MM.1S (cell line): ENCODE data around the gene GALNT4.

Experiments used
- DNase-seq: peaks from one replicate; pipeline ENCODE4 v3.0.0-alpha.2; 2015
- H2AFZ ChIP-seq: fragments of 300-600 bp; sonication (generic); 2 replicates; pipeline ENCODE4 v1.6.0; 2016; ENCODE audit warnings: antibody characterized with exemption, low read length
- H3F3A ChIP-seq: fragments of 300-600 bp; sonication (generic); 2 replicates; pipeline ENCODE4 v1.6.1; 2016; ENCODE audit warnings: mild to moderate bottlenecking, antibody characterized with exemption, low read length, moderate library complexity, mixed read lengths; ENCODE audit not compliant: insufficient read depth
- H3K27ac ChIP-seq: fragments of 300-600 bp; sonication (generic); 2 replicates; pipeline ENCODE4 v1.5.1; 2016; ENCODE audit warnings: mild to moderate bottlenecking, low read length
- H3K27me3 ChIP-seq: fragments of 300-600 bp; sonication (generic); replicated peaks from 2 replicates; pipeline ENCODE4 v1.6.0; 2016; ENCODE audit warnings: low read length; ENCODE audit not compliant: insufficient read depth
- H3K36me3 ChIP-seq: fragments of 300-600 bp; sonication (generic); replicated peaks from 2 replicates; pipeline ENCODE4 v1.6.1; 2016; ENCODE audit warnings: mild to moderate bottlenecking, low read length, mixed read lengths; ENCODE audit not compliant: insufficient read depth
- H3K4me1 ChIP-seq: fragments of 300-600 bp; sonication (generic); 2 replicates; pipeline ENCODE4 v1.6.1; 2016; ENCODE audit warnings: low read length, mixed read lengths
- H3K4me2 ChIP-seq: fragments of 300-600 bp; sonication (generic); 2 replicates; pipeline ENCODE4 v1.6.0; 2016; ENCODE audit warnings: low read depth, low read length
- H3K4me3 ChIP-seq: fragments of 300-600 bp; sonication (generic); 2 replicates; pipeline ENCODE4 v1.5.1; 2016; ENCODE audit warnings: low read length, mixed read lengths
- H3K79me2 ChIP-seq: fragments of 300-600 bp; sonication (generic); 2 replicates; pipeline ENCODE4 v1.6.1; 2016; ENCODE audit warnings: mixed run types, low read length, mixed read lengths
- H3K9ac ChIP-seq: fragments of 300-600 bp; sonication (generic); 2 replicates; pipeline ENCODE4 v1.6.1; 2016; ENCODE audit warnings: low read length, mixed read lengths
- H3K9me2 ChIP-seq: fragments of 300-600 bp; sonication (generic); replicated peaks from 2 replicates; pipeline ENCODE4 v1.6.1; 2016; ENCODE audit warnings: mild to moderate bottlenecking, low read length, mixed read lengths; ENCODE audit not compliant: insufficient read depth
- H3K9me3 ChIP-seq: fragments of 300-600 bp; sonication (generic); replicated peaks from 2 replicates; pipeline ENCODE4 v1.6.1; 2016; ENCODE audit warnings: mild to moderate bottlenecking, low read length, mixed read lengths; ENCODE audit not compliant: insufficient read depth
- H4K20me1 ChIP-seq: fragments of 300-600 bp; sonication (generic); 2 replicates; pipeline ENCODE4 v1.6.1; 2016; ENCODE audit warnings: mild to moderate bottlenecking, low read length, moderate library complexity, mixed read lengths; ENCODE audit not compliant: insufficient read depth
- EZH2 ChIP-seq: fragments of 300-600 bp; sonication (generic); optimal IDR thresholded peaks from 2 replicates; pipeline ENCODE3; 2017; ENCODE audit warnings: low read depth, mild to moderate bottlenecking, antibody characterized with exemption, low read length, mixed read lengths
- EZH2phosphoT487 ChIP-seq: fragments of 300-600 bp; sonication (generic); IDR thresholded peaks from 2 replicates; pipeline ENCODE4 v1.6.1; 2018; ENCODE audit warnings: antibody characterized with exemption, low read length
- TF ChIP-seq, protein P1 (sequence below): fragments of 300-600 bp; sonication (generic); IDR thresholded peaks from 2 replicates; pipeline ENCODE4 v1.5.1; 2016; ENCODE audit warnings: antibody characterized with exemption, low read length, mixed read lengths

Gene GALNT4

DNA sequence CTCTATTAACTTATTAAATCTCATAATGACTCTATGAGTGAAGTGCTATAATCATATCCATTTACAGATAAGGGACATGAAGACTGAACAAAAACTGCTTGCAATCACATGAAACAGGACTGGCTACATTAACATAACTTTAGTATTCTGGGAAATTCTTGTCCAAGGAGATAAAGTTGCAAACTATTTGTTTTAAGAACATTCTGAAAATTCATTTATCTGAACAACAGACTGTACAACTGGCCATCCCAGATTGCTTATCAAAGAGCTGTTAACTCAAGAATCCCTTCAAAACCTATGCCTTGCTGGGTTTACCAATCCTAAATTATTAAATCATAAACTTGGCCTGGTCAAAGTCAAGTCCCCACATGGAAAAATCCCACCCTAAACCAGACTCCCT, 40.4 kb upstream of the GALNT4 start:
- TF ChIP-seq, protein P1, sequence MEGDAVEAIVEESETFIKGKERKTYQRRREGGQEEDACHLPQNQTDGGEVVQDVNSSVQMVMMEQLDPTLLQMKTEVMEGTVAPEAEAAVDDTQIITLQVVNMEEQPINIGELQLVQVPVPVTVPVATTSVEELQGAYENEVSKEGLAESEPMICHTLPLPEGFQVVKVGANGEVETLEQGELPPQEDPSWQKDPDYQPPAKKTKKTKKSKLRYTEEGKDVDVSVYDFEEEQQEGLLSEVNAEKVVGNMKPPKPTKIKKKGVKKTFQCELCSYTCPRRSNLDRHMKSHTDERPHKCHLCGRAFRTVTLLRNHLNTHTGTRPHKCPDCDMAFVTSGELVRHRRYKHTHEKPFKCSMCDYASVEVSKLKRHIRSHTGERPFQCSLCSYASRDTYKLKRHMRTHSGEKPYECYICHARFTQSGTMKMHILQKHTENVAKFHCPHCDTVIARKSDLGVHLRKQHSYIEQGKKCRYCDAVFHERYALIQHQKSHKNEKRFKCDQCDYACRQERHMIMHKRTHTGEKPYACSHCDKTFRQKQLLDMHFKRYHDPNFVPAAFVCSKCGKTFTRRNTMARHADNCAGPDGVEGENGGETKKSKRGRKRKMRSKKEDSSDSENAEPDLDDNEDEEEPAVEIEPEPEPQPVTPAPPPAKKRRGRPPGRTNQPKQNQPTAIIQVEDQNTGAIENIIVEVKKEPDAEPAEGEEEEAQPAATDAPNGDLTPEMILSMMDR: no peak
- TF ChIP-seq EZH2 (no peak), EZH2phosphoT487 (no peak)
- no peaks in the 10 kb centered on the region for H4K20me1 ChIP-seq
- H3K9ac ChIP-seq: no peak overlapping the region
- no peak overlapping the region for H2AFZ ChIP-seq
- DNase-seq: no peak
- no peaks in the 10 kb centered on the region for H3K9me3 ChIP-seq
- H3K36me3 ChIP-seq: no peaks in the 10 kb centered on the region
- H3K9me2 ChIP-seq: no peaks in the 10 kb centered on the region
- H3F3A ChIP-seq: no peaks in the 10 kb centered on the region
- no peaks in the 10 kb centered on the region for H3K79me2 ChIP-seq
- no peaks in the 10 kb centered on the region for H3K27me3 ChIP-seq
- no peak overlapping the region for H3K4me3 ChIP-seq
- H3K4me2 ChIP-seq: no peak overlapping the region
- H3K27ac ChIP-seq: no peak overlapping the region
- H3K4me1 ChIP-seq: no peaks in the 10 kb centered on the region

DNA sequence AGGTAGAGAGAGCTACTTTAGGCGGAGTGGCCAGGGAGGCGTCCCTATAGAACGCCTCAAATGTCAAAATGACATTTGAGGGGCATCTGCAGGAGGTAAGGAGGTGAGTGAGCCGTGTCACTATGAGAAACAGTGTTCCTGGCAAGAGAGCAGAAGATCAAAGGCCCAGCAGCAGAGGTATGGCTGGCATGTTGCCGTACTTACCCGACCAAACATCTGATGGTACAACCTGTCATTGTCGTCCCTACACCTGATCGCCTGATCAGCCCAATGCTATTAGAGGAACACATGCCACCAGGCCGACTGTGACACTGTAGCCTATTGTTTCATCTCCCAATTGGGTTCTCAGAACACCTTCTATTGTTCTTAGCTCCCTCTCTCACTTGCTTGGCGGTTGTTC, 35.2 kb upstream of the GALNT4 start:
- Histone ChIP-seq H3K79me2 (no peaks in the 10 kb centered on the region), H3K9ac (no peak overlapping the region), H3K27me3 (no peaks in the 10 kb centered on the region), H3K27ac (no peak overlapping the region), H3K4me3 (no peak overlapping the region), H3K4me1 (no peaks in the 10 kb centered on the region), H2AFZ (no peak overlapping the region), H3K36me3 (no peaks in the 10 kb centered on the region), H4K20me1 (no peaks in the 10 kb centered on the region), H3F3A (no peaks in the 10 kb centered on the region), H3K9me3 (no peaks in the 10 kb centered on the region), H3K4me2 (no peak overlapping the region), H3K9me2 (no peaks in the 10 kb centered on the region)
- TF ChIP-seq EZH2 (no peak), EZH2phosphoT487 (no peak)
- TF ChIP-seq, protein P1: no peak
- DNase-seq: no peak

DNA sequence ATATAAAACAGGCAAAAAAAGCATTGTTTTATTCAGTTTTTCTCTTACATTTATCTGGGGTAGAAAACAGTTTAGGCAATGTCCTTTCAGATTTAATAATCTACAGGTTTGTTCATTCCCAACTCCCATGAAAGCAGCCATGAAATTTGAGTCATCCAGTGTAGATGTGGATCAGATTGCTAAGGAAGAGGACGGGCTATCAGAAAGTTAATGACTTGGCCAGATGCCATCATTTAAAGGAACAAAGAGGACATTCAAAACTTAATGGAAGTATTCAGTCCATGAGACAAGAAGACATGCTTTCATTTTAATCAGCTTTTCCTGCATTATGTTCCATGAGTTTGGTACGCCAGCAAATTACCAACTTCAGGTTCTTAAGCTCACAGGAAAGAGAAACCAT, 32.4 kb upstream of the GALNT4 start:
- H4K20me1 ChIP-seq: no peaks in the 10 kb centered on the region
- H3K27me3 ChIP-seq: no peaks in the 10 kb centered on the region
- no peaks in the 10 kb centered on the region for H3K36me3 ChIP-seq
- H3K27ac ChIP-seq: no peak overlapping the region
- no peak for TF ChIP-seq EZH2phosphoT487
- TF ChIP-seq, protein P1: no peak
- TF ChIP-seq EZH2: no peak
- H3K9ac ChIP-seq: no peak overlapping the region
- H3K4me3 ChIP-seq: no peak overlapping the region
- no peak overlapping the region for H3K4me2 ChIP-seq
- H2AFZ ChIP-seq: no peak overlapping the region
- no peak for DNase-seq
- no peaks in the 10 kb centered on the region for H3F3A ChIP-seq
- H3K9me2 ChIP-seq: no peaks in the 10 kb centered on the region
- no peaks in the 10 kb centered on the region for H3K9me3 ChIP-seq
- no peaks in the 10 kb centered on the region for H3K4me1 ChIP-seq
- no peaks in the 10 kb centered on the region for H3K79me2 ChIP-seq
